Measurements from ENCODE around the gene HS2ST1.
"Not testable (repeated sequence)": the region's sequence is repeated elsewhere in the genome, so short reads cannot be mapped to it uniquely, and the experiment has no call there.

Gene HS2ST1

DNA sequence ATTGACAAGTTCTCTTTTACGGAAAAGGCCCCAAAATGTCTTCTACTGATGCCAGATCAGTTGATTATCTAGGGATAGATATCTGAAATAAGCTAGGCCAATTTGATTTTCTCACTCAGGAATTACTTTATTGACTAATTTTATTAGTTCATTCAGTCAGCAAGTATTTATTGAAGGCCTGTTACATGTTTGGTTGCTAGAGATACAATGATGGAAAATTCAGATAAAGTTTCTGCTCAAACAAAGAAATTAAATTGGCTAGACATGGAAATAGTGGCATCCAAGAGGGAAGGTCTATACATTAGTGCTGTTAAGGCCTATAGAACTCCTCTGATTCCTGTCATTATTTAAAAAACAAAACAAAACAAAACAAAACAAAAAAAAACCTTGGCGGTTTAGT is 56.5 kb downstream of the HS2ST1 start:
- 78 to 91% methylated on average over 1 of the region's 2 CpGs for WGBS, 2 experiments (ENCODE audit: insufficient coverage in 2 of 2)
- no peaks in the 10 kb centered on the region for H3K4me1 ChIP-seq (ENCODE audit: control insufficient read depth, insufficient read depth, low read length, poor library complexity, severe bottlenecking)
- H3K4me3 ChIP-seq (ENCODE audit: extremely low read depth, insufficient read depth, low read length, poor library complexity, severe bottlenecking), result no peak overlapping the region
- H3K27ac ChIP-seq (ENCODE audit: low read depth, low read length, severe bottlenecking), result no peak overlapping the region
- H3K9me3 ChIP-seq (ENCODE audit: control insufficient read depth, low read length), result no peaks in the 10 kb centered on the region
- H3K36me3 ChIP-seq (ENCODE audit: control insufficient read depth, insufficient read depth, low read length), result no peaks in the 10 kb centered on the region

DNA sequence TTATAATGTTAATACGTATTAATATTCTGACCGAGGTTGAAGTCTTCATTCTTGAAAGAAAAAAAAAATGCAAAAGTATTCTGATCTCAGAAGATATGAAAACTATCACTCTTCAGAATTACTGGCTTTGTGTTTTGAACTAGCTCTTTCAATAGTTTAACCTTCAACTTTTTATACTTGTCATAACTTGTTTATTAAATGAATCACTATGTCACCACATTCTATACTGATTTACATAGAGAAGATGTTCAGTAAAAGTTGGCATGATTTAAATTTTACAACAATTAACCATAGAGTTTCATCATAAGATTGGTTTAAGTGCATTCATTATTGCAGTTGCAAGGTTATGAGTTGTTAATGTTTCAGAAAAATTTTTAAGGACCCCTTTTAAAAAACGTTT is 57.3 kb downstream of the HS2ST1 start:
- Histone ChIP-seq H3K36me3 (ENCODE audit: control insufficient read depth, insufficient read depth, low read length) (no peaks in the 10 kb centered on the region), H3K4me3 (ENCODE audit: extremely low read depth, insufficient read depth, low read length, poor library complexity, severe bottlenecking) (no peak overlapping the region), H3K4me1 (ENCODE audit: control insufficient read depth, insufficient read depth, low read length, poor library complexity, severe bottlenecking) (no peaks in the 10 kb centered on the region), H3K27ac (ENCODE audit: low read depth, low read length, severe bottlenecking) (no peak overlapping the region), H3K9me3 (ENCODE audit: control insufficient read depth, low read length) (no peaks in the 10 kb centered on the region)
- no CpG with 5 or more reads among the region's 3 CpGs for WGBS, 2 experiments (ENCODE audit: insufficient coverage in 2 of 2)

- no peak overlapping the region for H3K4me3 ChIP-seq (ENCODE audit: extremely low read depth, insufficient read depth, low read length, poor library complexity, severe bottlenecking)
- no peaks in the 10 kb centered on the region for H3K4me1 ChIP-seq (ENCODE audit: control insufficient read depth, insufficient read depth, low read length, poor library complexity, severe bottlenecking)
- H3K27ac ChIP-seq (ENCODE audit: low read depth, low read length, severe bottlenecking), result no peak overlapping the region
- H3K9me3 ChIP-seq (ENCODE audit: control insufficient read depth, low read length), result no peaks in the 10 kb centered on the region
- H3K36me3 ChIP-seq (ENCODE audit: control insufficient read depth, insufficient read depth, low read length), result no peaks in the 10 kb centered on the region
- WGBS, 2 experiments (ENCODE audit: insufficient coverage in 2 of 2), result 100% methylated on average over 1 of the region's 2 CpGs; no CpG with 5 or more reads in 1 of the 2 experiments
Measured at GRCh38 chr1:86972262-86972661, 57.8 kb downstream of the HS2ST1 start.

DNA sequence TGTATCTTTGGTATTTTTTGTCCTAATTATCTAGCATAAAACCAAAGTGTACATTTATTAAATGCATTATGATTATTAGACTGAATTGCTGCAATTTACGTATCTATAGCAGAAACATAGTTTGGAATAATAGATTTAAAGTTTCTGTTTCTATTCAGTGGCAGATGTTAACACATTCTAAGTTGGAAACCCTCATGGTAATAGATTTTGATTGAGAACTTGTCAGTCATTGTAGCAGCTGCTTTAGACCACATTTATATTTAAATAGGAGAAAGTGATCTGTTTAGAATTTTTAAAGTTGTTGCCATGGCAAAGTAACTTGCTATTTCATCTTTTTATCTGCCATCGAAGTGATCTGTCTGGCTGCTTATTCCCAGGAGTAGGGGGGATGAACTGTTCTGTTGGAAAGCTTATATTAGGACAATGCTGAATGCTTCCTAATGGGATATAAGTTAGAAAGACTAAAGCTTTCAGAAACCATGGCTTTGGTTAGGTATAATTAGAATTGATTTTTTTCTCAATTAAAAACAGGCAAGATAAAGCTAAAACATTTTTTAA is 61.6 kb downstream of the HS2ST1 start:
- WGBS, 2 experiments (ENCODE audit: insufficient coverage in 2 of 2), result 60% methylated on average over 1 of the region's 2 CpGs; no CpG with 5 or more reads in 1 of the 2 experiments
- H3K9me3 ChIP-seq (ENCODE audit: control insufficient read depth, low read length), result no peaks in the 10 kb centered on the region
- H3K4me1 ChIP-seq (ENCODE audit: control insufficient read depth, insufficient read depth, low read length, poor library complexity, severe bottlenecking), result no peaks in the 10 kb centered on the region
- H3K4me3 ChIP-seq (ENCODE audit: extremely low read depth, insufficient read depth, low read length, poor library complexity, severe bottlenecking), result no peak overlapping the region
- no peaks in the 10 kb centered on the region for H3K36me3 ChIP-seq (ENCODE audit: control insufficient read depth, insufficient read depth, low read length)
- H3K27ac ChIP-seq (ENCODE audit: low read depth, low read length, severe bottlenecking), result no peak overlapping the region

- H3K27ac ChIP-seq (ENCODE audit: low read depth, low read length, severe bottlenecking), result no peak overlapping the region
- no peak overlapping the region for H3K4me3 ChIP-seq (ENCODE audit: extremely low read depth, insufficient read depth, low read length, poor library complexity, severe bottlenecking)
- H3K36me3 ChIP-seq (ENCODE audit: control insufficient read depth, insufficient read depth, low read length), result no peaks in the 10 kb centered on the region
- H3K4me1 ChIP-seq (ENCODE audit: control insufficient read depth, insufficient read depth, low read length, poor library complexity, severe bottlenecking), result no peaks in the 10 kb centered on the region
- H3K9me3 ChIP-seq (ENCODE audit: control insufficient read depth, low read length), result no peaks in the 10 kb centered on the region
Measured at GRCh38 chr1:86976664-86977063, 62.2 kb downstream of the HS2ST1 start.

GRCh38 chr1:86981482-86982213 is 67.2 kb downstream of the HS2ST1 start:
- 90 to 96% methylated on average over 7 of the region's 7 CpGs for WGBS, 2 experiments (ENCODE audit: insufficient coverage in 2 of 2)
- no peaks in the 10 kb centered on the region for H3K9me3 ChIP-seq (ENCODE audit: control insufficient read depth, low read length)
- H3K4me3 ChIP-seq (ENCODE audit: extremely low read depth, insufficient read depth, low read length, poor library complexity, severe bottlenecking), result no peak overlapping the region
- H3K36me3 ChIP-seq (ENCODE audit: control insufficient read depth, insufficient read depth, low read length), result peaks cover 2% of the 10 kb centered on the region
- no peak overlapping the region for H3K27ac ChIP-seq (ENCODE audit: low read depth, low read length, severe bottlenecking)
- H3K4me1 ChIP-seq (ENCODE audit: control insufficient read depth, insufficient read depth, low read length, poor library complexity, severe bottlenecking), result no peaks in the 10 kb centered on the region

- H3K4me1 ChIP-seq (ENCODE audit: control insufficient read depth, insufficient read depth, low read length, poor library complexity, severe bottlenecking); H3K36me3 ChIP-seq (ENCODE audit: control insufficient read depth, insufficient read depth, low read length); H3K4me3 ChIP-seq (ENCODE audit: extremely low read depth, insufficient read depth, low read length, poor library complexity, severe bottlenecking); H3K9me3 ChIP-seq (ENCODE audit: control insufficient read depth, low read length); H3K27ac ChIP-seq (ENCODE audit: low read depth, low read length, severe bottlenecking): not testable (repeated sequence)
- WGBS, 2 experiments (ENCODE audit: insufficient coverage in 2 of 2), result 96 to 97% methylated on average over 10 to 11 of the region's 12 CpGs
Measured at GRCh38 chr1:86983677-86984076, 69.2 kb downstream of the HS2ST1 start.

- H3K4me1 ChIP-seq (ENCODE audit: control insufficient read depth, insufficient read depth, low read length, poor library complexity, severe bottlenecking), result peaks cover 2% of the 10 kb centered on the region
- H3K27ac ChIP-seq (ENCODE audit: low read depth, low read length, severe bottlenecking), result no peak overlapping the region
- no peaks in the 10 kb centered on the region for H3K9me3 ChIP-seq (ENCODE audit: control insufficient read depth, low read length)
- peaks cover 2% of the 10 kb centered on the region for H3K36me3 ChIP-seq (ENCODE audit: control insufficient read depth, insufficient read depth, low read length)
- no peak overlapping the region for H3K4me3 ChIP-seq (ENCODE audit: extremely low read depth, insufficient read depth, low read length, poor library complexity, severe bottlenecking)
Measured at GRCh38 chr1:86987446-86987845, 73.0 kb downstream of the HS2ST1 start.

- no peaks in the 10 kb centered on the region for H3K9me3 ChIP-seq (ENCODE audit: control insufficient read depth, low read length)
- peaks cover 15% of the 10 kb centered on the region for H3K4me1 ChIP-seq (ENCODE audit: control insufficient read depth, insufficient read depth, low read length, poor library complexity, severe bottlenecking)
- H3K4me3 ChIP-seq (ENCODE audit: extremely low read depth, insufficient read depth, low read length, poor library complexity, severe bottlenecking), result no peak overlapping the region
- WGBS, 2 experiments (ENCODE audit: insufficient coverage in 2 of 2), result 100% methylated on average over 6 of the region's 7 CpGs
- H3K27ac ChIP-seq (ENCODE audit: low read depth, low read length, severe bottlenecking), result no peak overlapping the region
- H3K36me3 ChIP-seq (ENCODE audit: control insufficient read depth, insufficient read depth, low read length), result no peaks in the 10 kb centered on the region
Measured at GRCh38 chr1:86988835-86989234, 74.4 kb downstream of the HS2ST1 start.

DNA sequence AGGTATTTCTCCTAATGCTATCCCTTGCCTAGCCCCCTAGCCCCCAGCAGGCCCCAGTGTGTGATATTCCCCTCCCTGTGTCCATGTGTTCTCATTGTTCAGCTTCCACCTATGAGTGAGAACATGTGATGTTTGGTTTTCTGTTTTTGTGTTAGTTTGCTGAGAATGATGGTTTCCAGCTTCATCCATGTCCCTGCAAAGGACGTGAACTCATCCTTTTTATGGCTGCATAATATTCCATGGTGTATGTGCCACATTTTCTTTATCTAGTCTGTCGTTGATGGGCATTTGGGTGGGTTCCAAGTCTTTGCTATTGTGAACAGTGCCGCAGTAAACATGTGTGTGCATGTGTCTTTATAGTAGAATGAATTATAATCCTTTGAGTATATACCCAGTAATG is 75.3 kb downstream of the HS2ST1 start:
- not testable (repeated sequence) for H3K4me3 ChIP-seq (ENCODE audit: extremely low read depth, insufficient read depth, low read length, poor library complexity, severe bottlenecking); H3K9me3 ChIP-seq (ENCODE audit: control insufficient read depth, low read length); H3K27ac ChIP-seq (ENCODE audit: low read depth, low read length, severe bottlenecking); H3K36me3 ChIP-seq (ENCODE audit: control insufficient read depth, insufficient read depth, low read length)
- H3K4me1 ChIP-seq (ENCODE audit: control insufficient read depth, insufficient read depth, low read length, poor library complexity, severe bottlenecking), result peaks cover 15% of the 10 kb centered on the region
- 100% methylated on average over 2 of the region's 3 CpGs; no CpG with 5 or more reads in 1 of the 2 experiments for WGBS, 2 experiments (ENCODE audit: insufficient coverage in 2 of 2)

DNA sequence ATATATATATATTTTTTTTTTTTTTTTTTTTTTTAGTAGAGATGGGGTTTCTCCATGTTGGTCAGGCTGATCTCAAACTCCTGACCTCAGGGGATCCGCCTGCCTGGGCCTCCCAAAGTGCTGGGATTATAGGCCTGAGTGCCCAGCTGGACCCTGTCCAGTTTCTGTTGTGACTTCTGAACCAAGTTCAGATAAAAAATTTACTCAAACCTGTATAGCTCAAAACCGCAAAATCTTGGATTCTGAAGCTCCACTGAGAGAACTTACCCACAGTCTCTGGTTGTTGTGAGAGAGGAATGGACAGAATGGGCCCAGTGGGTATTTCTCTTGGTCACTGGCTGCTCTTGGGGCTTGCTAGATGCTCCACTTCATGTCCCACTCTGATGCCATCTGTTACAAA is 76.4 kb downstream of the HS2ST1 start:
- whole genome bisulfite sequencing, 2 experiments (ENCODE audit: insufficient coverage in 2 of 2), result 83 to 100% methylated on average over 1 of the region's 2 CpGs
- no peak overlapping the region for H3K27ac ChIP-seq (ENCODE audit: low read depth, low read length, severe bottlenecking)

More for the DNA sequence above, 76.4 kb downstream of the HS2ST1 start:
- Histone ChIP-seq H3K36me3 (ENCODE audit: control insufficient read depth, insufficient read depth, low read length) (no peaks in the 10 kb centered on the region), H3K9me3 (ENCODE audit: control insufficient read depth, low read length) (no peaks in the 10 kb centered on the region), H3K4me1 (ENCODE audit: control insufficient read depth, insufficient read depth, low read length, poor library complexity, severe bottlenecking) (peaks cover 15% of the 10 kb centered on the region), H3K4me3 (ENCODE audit: extremely low read depth, insufficient read depth, low read length, poor library complexity, severe bottlenecking) (no peak overlapping the region)
